WTC11 (cell line): Measurements from ENCODE around the gene GUCY2D. TPM values are rescaled to one million over a fixed set of nuclear protein-coding genes. Genes with fewer than 3 reads are reported as not detected.

Experiments
- ATAC-seq: fragments of 200-7000 bp; cut with Tn5 transposase; 2 replicates; pipeline ENCODE4 v1.10.0; 2021; ENCODE audit warnings: mild to moderate bottlenecking, moderate library complexity
- CTCF ChIA-PET: fragments of 300-600 bp; sonication (Branson Sonifier 250); formaldehyde crosslinking; loops from one replicate; lab custom pipeline; 2021; ENCODE audit warnings: antibody characterized with exemption; lab: Charles Lee
- POLR2A ChIA-PET: fragments of 350-600 bp; sonication (Branson Sonifier 250); formaldehyde crosslinking; loops from one replicate; lab custom pipeline; 2021; ENCODE audit warnings: antibody characterized with exemption; lab: Charles Lee
- DNase-seq: peaks from one replicate; pipeline ENCODE4 v3.0.0; 2021; ENCODE audit warnings: low spot score
- H3K27ac Mint-ChIP-seq: 2 replicates; pipeline ENCODE4 v1.8.0; 2021; ENCODE audit warnings: mixed read lengths
- H3K27me3 Mint-ChIP-seq: 2 replicates; pipeline ENCODE4 v1.8.0; 2021; ENCODE audit warnings: low read depth, mild to moderate bottlenecking, moderate library complexity, mixed read lengths
- H3K36me3 Mint-ChIP-seq: 2 replicates; pipeline ENCODE4 v1.8.0; 2021; ENCODE audit warnings: mixed read lengths
- H3K4me1 Mint-ChIP-seq: 2 replicates; pipeline ENCODE4 v1.8.0; 2022; ENCODE audit warnings: mixed read lengths
- H3K4me3 Mint-ChIP-seq: 2 replicates; pipeline ENCODE4 v1.8.0; 2021; ENCODE audit warnings: mild to moderate bottlenecking, moderate library complexity, mixed read lengths
- H3K9me3 Mint-ChIP-seq: 2 replicates; pipeline ENCODE4 v1.8.0; 2021; ENCODE audit warnings: mixed read lengths
- CBFB ChIP-seq: sonication (generic); formaldehyde crosslinking; IDR thresholded peaks from 2 replicates; pipeline ENCODE4 v1.8.1; 2022; ENCODE audit warnings: mild to moderate bottlenecking, low read depth, missing genetic modification reagents
- FOXJ3 ChIP-seq: sonication (generic); formaldehyde crosslinking; IDR thresholded peaks from 2 replicates; pipeline ENCODE4 v1.9.0; 2021; ENCODE audit warnings: missing genetic modification reagents, mild to moderate bottlenecking, borderline replicate concordance
- HMGA2 ChIP-seq: fragments of 250-450 bp; sonication (Bioruptor Pico); IDR thresholded peaks from 2 replicates; pipeline ENCODE4 v1.4.0; 2021; ENCODE audit warnings: mild to moderate bottlenecking, moderate library complexity
- MYBL2 ChIP-seq: sonication (generic); formaldehyde crosslinking; IDR thresholded peaks from 2 replicates; pipeline ENCODE4 v1.8.1; 2023; ENCODE audit warnings: mild to moderate bottlenecking, moderate library complexity, missing genetic modification reagents
- PRRX2 ChIP-seq: fragments of 250-450 bp; sonication (Bioruptor Pico); IDR thresholded peaks from 2 replicates; pipeline ENCODE4 v1.8.0; 2021; ENCODE audit warnings: mild to moderate bottlenecking
- RELA ChIP-seq: sonication (generic); formaldehyde crosslinking; IDR thresholded peaks from 2 replicates; pipeline ENCODE4 v1.8.1; 2022; ENCODE audit warnings: missing genetic modification reagents, mild to moderate bottlenecking, borderline replicate concordance
- RORB ChIP-seq: fragments of 250-450 bp; sonication (Bioruptor Pico); IDR thresholded peaks from 2 replicates; pipeline ENCODE4 v1.9.0; 2021; ENCODE audit warnings: mild to moderate bottlenecking
- SP1 ChIP-seq: sonication (generic); formaldehyde crosslinking; conservative IDR thresholded peaks from 2 replicates; pipeline ENCODE4 v1.8.1; 2022; ENCODE audit warnings: missing genetic modification reagents
- TCF7 ChIP-seq: sonication (generic); formaldehyde crosslinking; IDR thresholded peaks from 2 replicates; pipeline ENCODE4 v1.8.0; 2022; ENCODE audit warnings: mild to moderate bottlenecking, low read depth, missing genetic modification reagents, moderate library complexity
- TEAD4 ChIP-seq: sonication (generic); formaldehyde crosslinking; IDR thresholded peaks from 2 replicates; pipeline ENCODE4 v1.8.0; 2022; ENCODE audit warnings: mild to moderate bottlenecking, missing genetic modification reagents
- ZNF138 ChIP-seq: sonication (generic); formaldehyde crosslinking; conservative IDR thresholded peaks from 2 replicates; pipeline ENCODE4 v1.8.1; 2022; ENCODE audit warnings: mild to moderate bottlenecking, moderate library complexity, missing genetic modification reagents
- ZNF263 ChIP-seq: sonication (generic); formaldehyde crosslinking; IDR thresholded peaks from 2 replicates; pipeline ENCODE4 v1.8.1; 2022; ENCODE audit warnings: low read depth, mild to moderate bottlenecking, moderate library complexity, missing genetic modification reagents
- total RNA-seq: library from RNA; stranded (reverse); gene quantifications from 3 replicates; pipeline ENCODE4 v1.2.3, GENCODE V29; 2021
- TF ChIP-seq, protein P1 (sequence below): sonication (generic); formaldehyde crosslinking; IDR thresholded peaks from 2 replicates; pipeline ENCODE4 v1.8.1; 2022; ENCODE audit warnings: low read depth, mild to moderate bottlenecking, moderate library complexity, missing genetic modification reagents, borderline replicate concordance
- TF ChIP-seq, protein P2 (sequence below): sonication (generic); formaldehyde crosslinking; conservative IDR thresholded peaks from 2 replicates; pipeline ENCODE4 v1.8.1; 2022; ENCODE audit warnings: mild to moderate bottlenecking, missing genetic modification reagents
- TF ChIP-seq, protein P3 (sequence below): sonication (generic); formaldehyde crosslinking; IDR thresholded peaks from 2 replicates; pipeline ENCODE4 v1.8.1; 2022; ENCODE audit warnings: missing genetic modification reagents, borderline replicate concordance
- TF ChIP-seq, protein P4 (sequence below): fragments of 250-450 bp; sonication (Bioruptor Pico); IDR thresholded peaks from 2 replicates; pipeline ENCODE4 v1.8.0; 2021; ENCODE audit warnings: mild to moderate bottlenecking
- TF ChIP-seq, protein P5 (sequence below): fragments of 200-600 bp; IDR thresholded peaks from 2 replicates; pipeline ENCODE4 v1.8.0; 2022; ENCODE audit warnings: antibody characterized with exemption
- TF ChIP-seq, protein P6 (sequence below): sonication (generic); formaldehyde crosslinking; IDR thresholded peaks from 2 replicates; pipeline ENCODE4 v1.8.0; 2023; ENCODE audit warnings: missing genetic modification reagents
- TF ChIP-seq, protein P7 (sequence below): fragments of 250-450 bp; sonication (Bioruptor Pico); IDR thresholded peaks from 2 replicates; pipeline ENCODE4 v2.1.2; 2022; ENCODE audit warnings: mild to moderate bottlenecking, moderate library complexity
- TF ChIP-seq, protein P8 (sequence below): sonication (generic); formaldehyde crosslinking; IDR thresholded peaks from 2 replicates; pipeline ENCODE4 v1.8.0; 2022; ENCODE audit warnings: missing genetic modification reagents

Gene GUCY2D
- total RNA-seq, 1 experiment from 2014 or later = 0.87 TPM

DNA sequence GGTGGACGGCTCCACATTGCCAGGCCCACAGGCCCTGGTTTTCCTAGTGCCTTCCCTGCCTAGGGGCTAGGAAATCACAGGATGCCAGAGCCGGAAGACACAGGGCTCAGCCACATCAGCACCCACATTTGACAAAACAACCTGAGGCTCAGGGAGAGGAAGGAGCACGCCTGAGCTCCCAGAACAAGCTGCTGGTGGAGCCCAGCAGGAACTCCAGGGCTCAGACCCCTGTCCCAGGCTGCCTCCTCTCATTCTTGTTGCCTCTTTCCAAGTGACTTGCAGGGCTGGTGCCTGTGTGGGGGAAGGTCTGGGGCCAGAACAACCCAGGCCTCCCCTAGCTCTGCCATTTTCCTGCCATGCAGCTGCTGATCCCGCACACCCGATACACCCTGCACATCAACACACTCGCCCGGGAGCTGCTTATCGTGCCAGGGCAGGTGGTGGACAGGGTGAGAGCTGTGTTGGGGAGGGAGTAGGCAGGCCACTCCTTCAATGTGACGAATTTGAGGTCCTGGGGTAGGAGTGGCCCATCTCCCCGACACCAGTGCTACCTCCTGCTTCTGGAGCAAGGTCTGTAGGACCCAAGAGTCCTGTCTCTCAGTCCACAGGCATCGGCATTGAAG is 44.0 kb downstream of the GUCY2D start (continued):
- no peak for TF ChIP-seq ZNF138
- no peak for TF ChIP-seq FOXJ3 (CRISPR knock-in tag)
- no peak for TF ChIP-seq PRRX2 (CRISPR knock-in tag)
- TF ChIP-seq, protein P1, sequence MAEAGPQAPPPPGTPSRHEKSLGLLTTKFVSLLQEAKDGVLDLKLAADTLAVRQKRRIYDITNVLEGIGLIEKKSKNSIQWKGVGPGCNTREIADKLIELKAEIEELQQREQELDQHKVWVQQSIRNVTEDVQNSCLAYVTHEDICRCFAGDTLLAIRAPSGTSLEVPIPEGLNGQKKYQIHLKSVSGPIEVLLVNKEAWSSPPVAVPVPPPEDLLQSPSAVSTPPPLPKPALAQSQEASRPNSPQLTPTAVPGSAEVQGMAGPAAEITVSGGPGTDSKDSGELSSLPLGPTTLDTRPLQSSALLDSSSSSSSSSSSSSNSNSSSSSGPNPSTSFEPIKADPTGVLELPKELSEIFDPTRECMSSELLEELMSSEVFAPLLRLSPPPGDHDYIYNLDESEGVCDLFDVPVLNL (CRISPR knock-in tag) = no peak
- TF ChIP-seq, all 79 proteins: peak for 0

DNA sequence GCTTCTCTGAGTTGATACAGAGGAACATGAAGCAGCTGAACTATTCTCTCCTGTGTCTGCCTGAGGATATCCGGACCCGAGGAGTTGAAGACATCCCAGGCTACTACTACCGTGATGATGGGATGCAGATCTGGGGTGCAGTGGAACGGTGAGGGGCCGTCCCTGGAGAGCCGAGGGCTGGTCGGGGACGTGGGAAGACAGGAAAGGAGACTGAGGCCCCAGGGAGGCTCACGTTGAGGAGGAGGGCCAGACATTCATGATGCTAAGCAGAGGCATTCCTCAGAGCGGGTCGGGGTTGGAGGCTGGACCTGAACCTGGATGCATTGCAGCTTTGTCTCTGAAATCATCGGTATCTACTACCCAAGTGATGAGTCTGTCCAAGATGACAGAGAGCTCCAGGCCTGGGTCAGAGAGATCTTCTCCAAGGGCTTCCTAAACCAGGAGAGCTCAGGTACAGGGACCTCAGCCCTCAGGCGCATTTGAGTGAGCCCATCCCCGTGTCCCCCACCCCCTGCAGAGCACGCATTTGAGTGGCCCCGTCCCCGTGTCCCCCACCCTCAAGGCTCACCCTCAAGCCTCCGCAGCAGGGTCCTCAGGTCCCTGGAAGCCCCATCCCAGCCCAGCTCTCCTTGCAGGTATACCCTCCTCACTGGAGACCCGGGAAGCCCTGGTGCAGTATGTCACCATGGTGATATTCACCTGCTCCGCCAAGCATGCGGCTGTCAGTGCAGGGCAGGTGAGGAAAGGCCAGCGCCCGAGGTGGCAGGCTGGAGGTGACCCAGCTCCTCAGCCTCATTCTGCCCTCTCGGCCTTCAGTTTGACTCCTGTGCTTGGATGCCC is 44.7 kb downstream of the GUCY2D start:
- Mint-ChIP-seq H3K27me3 (peaks cover 3% of the 10 kb centered on the region; the same call in 1 of the 2 replicates), H3K4me3 (no peak overlapping the region), H3K9me3 (no peaks in the 10 kb centered on the region), H3K4me1 (peaks cover 2% of the 10 kb centered on the region; the same call in 1 of the 2 replicates), H3K36me3 (no peaks in the 10 kb centered on the region), H3K27ac (peak overlapping the region; percentile 45; the same call in 1 of the 2 replicates)
- ChIA-PET POLR2A (no interaction called here), CTCF (interaction anchor here (0.7 to 1.6 kb wide), 10 partner anchors 7 to 159 kb away, joined by 3 to 6 read pairs (median 4); partner anchors contain the start of gene CHD3)
- DNase-seq (no peak), ATAC-seq (no peak)
- TF ChIP-seq, protein P2, sequence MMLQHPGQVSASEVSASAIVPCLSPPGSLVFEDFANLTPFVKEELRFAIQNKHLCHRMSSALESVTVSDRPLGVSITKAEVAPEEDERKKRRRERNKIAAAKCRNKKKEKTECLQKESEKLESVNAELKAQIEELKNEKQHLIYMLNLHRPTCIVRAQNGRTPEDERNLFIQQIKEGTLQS (CRISPR knock-in tag) = no peak
- TF ChIP-seq SP1 (CRISPR knock-in tag) = no peak
- TF ChIP-seq, protein P3, sequence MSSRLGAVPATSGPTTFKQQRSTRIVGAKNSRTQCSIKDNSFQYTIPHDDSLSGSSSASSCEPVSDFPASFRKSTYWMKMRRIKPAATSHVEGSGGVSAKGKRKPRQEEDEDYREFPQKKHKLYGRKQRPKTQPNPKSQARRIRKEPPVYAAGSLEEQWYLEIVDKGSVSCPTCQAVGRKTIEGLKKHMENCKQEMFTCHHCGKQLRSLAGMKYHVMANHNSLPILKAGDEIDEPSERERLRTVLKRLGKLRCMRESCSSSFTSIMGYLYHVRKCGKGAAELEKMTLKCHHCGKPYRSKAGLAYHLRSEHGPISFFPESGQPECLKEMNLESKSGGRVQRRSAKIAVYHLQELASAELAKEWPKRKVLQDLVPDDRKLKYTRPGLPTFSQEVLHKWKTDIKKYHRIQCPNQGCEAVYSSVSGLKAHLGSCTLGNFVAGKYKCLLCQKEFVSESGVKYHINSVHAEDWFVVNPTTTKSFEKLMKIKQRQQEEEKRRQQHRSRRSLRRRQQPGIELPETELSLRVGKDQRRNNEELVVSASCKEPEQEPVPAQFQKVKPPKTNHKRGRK (CRISPR knock-in tag) = no peak
- TF ChIP-seq HMGA2 = no peak
- TF ChIP-seq, protein P4, sequence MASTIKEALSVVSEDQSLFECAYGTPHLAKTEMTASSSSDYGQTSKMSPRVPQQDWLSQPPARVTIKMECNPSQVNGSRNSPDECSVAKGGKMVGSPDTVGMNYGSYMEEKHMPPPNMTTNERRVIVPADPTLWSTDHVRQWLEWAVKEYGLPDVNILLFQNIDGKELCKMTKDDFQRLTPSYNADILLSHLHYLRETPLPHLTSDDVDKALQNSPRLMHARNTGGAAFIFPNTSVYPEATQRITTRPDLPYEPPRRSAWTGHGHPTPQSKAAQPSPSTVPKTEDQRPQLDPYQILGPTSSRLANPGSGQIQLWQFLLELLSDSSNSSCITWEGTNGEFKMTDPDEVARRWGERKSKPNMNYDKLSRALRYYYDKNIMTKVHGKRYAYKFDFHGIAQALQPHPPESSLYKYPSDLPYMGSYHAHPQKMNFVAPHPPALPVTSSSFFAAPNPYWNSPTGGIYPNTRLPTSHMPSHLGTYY (CRISPR knock-in tag) = no peak
- no peak for TF ChIP-seq RORB (CRISPR knock-in tag)
- TF ChIP-seq MYBL2 (CRISPR knock-in tag) = no peak
- no peak for TF ChIP-seq CBFB
- TF ChIP-seq, protein P5, sequence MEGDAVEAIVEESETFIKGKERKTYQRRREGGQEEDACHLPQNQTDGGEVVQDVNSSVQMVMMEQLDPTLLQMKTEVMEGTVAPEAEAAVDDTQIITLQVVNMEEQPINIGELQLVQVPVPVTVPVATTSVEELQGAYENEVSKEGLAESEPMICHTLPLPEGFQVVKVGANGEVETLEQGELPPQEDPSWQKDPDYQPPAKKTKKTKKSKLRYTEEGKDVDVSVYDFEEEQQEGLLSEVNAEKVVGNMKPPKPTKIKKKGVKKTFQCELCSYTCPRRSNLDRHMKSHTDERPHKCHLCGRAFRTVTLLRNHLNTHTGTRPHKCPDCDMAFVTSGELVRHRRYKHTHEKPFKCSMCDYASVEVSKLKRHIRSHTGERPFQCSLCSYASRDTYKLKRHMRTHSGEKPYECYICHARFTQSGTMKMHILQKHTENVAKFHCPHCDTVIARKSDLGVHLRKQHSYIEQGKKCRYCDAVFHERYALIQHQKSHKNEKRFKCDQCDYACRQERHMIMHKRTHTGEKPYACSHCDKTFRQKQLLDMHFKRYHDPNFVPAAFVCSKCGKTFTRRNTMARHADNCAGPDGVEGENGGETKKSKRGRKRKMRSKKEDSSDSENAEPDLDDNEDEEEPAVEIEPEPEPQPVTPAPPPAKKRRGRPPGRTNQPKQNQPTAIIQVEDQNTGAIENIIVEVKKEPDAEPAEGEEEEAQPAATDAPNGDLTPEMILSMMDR = no peak
- no peak for TF ChIP-seq RELA (CRISPR knock-in tag)
- TF ChIP-seq ZNF263 (CRISPR knock-in tag) = no peak
- TF ChIP-seq, protein P6, sequence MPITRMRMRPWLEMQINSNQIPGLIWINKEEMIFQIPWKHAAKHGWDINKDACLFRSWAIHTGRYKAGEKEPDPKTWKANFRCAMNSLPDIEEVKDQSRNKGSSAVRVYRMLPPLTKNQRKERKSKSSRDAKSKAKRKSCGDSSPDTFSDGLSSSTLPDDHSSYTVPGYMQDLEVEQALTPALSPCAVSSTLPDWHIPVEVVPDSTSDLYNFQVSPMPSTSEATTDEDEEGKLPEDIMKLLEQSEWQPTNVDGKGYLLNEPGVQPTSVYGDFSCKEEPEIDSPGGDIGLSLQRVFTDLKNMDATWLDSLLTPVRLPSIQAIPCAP (CRISPR knock-in tag) = no peak
- TF ChIP-seq TCF7 (CRISPR knock-in tag) = no peak
- TF ChIP-seq, protein P1 (CRISPR knock-in tag) = no peak
- no peak for TF ChIP-seq TEAD4
- TF ChIP-seq, protein P7, sequence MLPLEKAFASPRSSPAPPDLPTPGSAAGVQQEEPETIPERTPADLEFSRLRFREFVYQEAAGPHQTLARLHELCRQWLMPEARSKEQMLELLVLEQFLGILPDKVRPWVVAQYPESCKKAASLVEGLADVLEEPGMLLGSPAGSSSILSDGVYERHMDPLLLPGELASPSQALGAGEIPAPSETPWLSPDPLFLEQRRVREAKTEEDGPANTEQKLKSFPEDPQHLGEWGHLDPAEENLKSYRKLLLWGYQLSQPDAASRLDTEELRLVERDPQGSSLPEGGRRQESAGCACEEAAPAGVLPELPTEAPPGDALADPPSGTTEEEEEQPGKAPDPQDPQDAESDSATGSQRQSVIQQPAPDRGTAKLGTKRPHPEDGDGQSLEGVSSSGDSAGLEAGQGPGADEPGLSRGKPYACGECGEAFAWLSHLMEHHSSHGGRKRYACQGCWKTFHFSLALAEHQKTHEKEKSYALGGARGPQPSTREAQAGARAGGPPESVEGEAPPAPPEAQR (CRISPR knock-in tag) = no peak
- TF ChIP-seq, protein P8, sequence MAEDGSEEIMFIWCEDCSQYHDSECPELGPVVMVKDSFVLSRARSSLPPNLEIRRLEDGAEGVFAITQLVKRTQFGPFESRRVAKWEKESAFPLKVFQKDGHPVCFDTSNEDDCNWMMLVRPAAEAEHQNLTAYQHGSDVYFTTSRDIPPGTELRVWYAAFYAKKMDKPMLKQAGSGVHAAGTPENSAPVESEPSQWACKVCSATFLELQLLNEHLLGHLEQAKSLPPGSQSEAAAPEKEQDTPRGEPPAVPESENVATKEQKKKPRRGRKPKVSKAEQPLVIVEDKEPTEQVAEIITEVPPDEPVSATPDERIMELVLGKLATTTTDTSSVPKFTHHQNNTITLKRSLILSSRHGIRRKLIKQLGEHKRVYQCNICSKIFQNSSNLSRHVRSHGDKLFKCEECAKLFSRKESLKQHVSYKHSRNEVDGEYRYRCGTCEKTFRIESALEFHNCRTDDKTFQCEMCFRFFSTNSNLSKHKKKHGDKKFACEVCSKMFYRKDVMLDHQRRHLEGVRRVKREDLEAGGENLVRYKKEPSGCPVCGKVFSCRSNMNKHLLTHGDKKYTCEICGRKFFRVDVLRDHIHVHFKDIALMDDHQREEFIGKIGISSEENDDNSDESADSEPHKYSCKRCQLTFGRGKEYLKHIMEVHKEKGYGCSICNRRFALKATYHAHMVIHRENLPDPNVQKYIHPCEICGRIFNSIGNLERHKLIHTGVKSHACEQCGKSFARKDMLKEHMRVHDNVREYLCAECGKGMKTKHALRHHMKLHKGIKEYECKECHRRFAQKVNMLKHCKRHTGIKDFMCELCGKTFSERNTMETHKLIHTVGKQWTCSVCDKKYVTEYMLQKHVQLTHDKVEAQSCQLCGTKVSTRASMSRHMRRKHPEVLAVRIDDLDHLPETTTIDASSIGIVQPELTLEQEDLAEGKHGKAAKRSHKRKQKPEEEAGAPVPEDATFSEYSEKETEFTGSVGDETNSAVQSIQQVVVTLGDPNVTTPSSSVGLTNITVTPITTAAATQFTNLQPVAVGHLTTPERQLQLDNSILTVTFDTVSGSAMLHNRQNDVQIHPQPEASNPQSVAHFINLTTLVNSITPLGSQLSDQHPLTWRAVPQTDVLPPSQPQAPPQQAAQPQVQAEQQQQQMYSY = no peak
